NCI-H1417 treated with DMSO at 0.1 percent for 48 hours (cell line): ENCODE data around the gene TP63.

Source experiments
- DNase-seq: peaks from one replicate; lab custom pipeline; 2025; lab: John Stamatoyannopoulos, UW

Gene TP63

DNA sequence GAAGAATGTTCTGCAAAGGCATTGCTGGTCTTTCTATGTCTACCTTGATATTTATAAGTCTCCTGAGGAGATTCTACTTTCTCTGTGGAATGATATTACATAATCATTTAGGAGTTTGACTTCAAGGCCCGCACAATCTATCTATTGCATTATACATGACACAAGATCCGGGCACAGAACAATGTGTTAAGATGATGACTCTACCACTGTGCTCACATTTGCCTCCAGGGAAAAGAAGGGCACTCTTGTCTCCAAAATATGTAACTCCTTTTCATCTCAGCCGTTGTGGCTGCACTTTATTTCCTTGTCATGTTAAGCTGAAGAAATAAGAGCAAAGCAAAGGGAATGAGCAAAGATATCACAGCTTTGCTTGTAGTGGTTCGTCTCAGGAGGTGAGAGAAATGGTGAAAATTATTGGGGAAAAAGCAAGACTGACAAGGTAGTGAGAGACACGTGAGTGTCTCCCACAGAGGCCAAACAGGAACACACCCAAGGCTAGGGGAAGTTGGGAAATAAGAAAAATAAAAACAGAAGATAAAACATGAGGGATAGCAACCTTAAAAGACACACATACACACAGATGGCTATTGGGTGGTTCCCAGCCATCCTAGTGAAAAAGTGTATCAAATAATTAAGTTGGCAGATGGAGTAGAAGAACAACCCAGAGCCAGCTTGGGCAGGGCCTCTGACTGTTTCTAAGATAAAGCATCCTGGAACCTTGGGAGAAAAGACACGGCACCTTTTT lies 305.2 kb downstream of the TP63 start:
- no peak for DNase-seq

DNA sequence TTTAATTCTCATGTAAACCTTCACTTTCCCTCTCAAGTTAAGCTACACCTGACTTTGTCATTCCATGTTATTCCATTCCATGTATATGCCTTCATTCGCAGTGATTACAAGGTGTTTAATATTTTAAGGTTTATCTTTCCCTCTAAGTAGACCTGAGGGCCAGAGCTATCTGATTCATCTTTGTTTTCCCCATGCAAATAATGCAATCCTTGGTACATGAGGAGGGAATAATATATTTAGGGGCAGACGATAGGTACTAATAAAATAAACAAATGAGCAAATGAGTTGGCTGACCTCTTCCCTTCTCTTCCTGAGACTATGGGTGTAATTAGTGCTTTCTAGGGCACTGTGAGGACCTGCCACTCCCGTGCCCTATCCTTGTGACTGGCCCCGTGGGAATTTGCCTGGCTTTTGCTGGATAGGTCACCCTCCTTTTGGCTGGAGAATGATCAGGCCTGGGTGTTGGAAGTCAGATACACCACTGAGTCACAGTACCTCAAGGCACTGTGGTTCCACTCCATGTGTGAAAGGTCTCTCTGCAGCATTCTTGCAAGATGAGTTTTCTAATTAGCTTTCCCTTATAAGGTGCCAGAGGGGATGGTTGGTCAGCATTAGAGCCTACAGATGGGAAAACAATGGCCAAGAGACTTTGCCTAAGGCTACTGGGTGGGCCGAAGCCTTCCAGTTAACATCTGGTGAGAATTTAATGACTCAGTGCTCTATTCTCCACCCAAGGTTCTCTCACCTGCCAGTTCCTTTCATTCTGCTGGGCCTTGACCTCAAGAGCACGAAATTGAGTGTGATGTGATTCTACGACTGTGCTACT lies 306.3 kb downstream of the TP63 start:
- no peak for DNase-seq

DNA sequence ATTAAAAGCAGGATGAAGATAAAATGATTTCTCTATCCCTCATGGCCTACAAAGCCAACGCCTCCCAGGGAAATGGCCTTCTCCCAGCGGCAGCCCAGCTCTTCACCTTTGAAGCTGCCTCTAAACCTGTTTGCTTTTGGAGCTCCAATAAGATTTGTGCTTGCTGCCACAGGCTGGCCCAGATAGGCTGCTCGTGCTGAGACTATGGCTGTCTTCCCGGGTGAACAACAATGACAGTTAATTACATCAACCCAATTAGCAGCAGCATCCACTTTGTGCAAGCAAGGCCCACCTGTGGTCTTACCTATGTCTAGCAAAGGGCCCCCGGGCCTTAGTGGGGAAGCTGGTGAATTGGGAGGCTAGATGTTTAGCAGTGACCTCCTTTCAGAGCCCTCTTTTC lies 309.9 kb downstream of the TP63 start:
- DNase-seq: no peak

DNA sequence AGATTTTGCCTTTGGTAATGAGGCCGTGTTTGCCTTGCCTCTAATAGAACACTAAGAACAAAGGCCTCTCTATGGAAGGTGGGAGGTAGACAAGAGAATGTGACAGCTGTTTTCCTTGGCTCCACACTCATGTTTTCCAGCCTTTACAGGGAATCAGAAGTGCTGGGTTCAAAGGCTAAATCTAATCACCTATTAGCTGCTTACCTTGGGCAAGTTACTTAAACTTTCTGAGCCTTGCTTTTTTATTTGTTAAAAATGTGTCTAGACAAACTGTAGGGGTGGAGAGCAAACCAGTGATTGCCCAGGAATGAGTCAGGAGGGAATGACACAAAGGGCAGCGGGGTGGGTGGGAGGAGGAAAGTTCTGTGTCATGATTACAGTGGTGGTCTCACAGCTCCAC lies 310.5 kb downstream of the TP63 start:
- DNase-seq: no peak

DNA sequence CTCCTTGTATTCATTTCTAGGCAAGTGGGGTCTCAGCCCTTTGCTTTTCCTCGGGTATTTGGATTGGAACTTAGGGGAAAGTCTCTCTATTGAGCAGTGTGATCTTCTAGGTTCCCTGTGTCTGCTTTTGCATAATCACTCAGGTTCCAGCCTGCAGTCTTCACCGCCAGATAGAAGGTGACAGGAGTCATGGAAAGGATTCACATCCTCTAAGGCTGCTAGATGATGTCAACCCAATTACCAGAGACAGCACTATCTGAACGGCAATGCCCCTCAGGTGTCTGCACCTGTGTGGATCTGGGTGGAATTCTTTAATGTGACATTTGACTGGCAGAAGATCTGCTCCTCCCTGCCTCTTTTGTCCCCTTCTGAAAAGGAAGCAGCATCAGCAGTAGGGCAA lies 311.8 kb downstream of the TP63 start:
- DNase-seq: no peak

DNA sequence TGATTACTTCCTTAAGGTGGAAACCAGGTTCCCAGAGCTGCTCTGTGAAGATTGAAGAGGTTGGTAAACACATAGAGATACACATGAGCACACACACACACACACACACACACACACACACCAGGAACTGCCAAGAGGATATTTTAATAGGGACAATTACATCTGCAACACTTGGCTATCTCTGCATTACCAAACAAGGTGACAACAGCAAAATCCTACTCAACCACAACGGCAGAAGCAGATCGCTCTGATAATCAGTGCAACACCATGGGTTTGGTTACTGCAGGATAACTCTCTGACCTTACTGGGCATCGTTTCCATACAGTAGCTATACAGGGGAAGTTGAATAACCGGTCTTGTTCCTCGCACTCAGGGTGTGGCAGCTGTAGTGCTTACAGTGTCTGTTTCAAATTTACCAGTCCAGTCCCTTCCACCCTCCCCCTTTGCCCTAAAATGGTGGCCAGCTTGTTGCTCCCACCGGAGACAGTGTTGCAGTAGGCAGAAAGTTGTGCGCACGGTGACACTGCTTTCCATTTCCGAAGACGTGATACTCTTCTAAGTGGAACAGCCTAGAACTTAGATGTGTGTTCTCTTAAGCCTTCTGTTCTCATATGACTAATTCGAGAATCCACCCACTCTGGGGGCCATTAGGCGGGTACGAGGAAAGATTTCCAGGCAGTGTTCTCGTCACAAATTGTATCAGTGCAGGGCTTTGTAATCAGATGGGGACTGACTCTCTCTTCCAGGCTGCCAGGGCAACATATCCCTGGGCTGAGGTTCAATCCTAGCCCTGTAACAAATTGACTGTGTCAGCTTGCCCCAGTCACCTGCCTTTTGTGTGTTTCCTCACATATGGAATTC lies 313.3 kb downstream of the TP63 start:
- no peak for DNase-seq

DNA sequence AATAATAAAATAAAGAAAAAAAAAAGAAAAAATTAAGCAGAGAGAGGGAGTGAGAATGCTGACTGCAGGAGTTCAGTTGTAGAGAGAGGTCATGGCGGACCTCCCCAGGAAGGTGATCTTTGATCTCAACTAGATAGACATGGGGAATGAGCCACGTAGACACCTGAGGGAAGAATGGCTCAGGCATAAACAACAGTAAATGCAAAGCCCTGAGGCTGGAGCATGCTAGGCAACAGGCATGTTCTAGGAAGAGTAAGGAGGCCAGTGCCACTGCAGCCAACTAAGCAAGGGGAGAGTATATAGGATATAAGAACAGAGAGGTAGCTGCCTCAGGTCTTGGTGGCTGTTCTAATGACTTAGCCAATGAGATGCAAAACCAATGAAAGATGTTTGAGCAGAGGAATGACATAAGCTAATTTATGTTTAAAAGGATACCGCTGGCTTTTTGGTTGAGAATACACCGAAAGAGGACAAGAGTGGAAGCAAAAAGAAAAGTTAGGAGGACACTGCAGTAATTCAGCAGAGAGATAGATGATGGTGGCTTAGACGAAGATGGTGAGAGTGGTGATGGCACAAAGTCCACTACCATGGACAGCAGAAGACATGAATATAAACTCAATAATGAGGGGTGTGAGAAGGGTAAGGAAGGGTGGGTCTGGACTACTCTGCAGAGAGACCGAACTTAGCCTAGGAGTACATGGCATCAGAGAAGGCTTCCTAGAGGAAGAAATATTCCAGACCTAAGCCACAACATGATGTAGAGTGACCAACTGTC lies 314.9 kb downstream of the TP63 start:
- DNase-seq: no peak
